Smooth muscle cell (in vitro differentiated cells): ENCODE measurements around the gene MRRF. TPM values are rescaled to one million over a fixed set of nuclear protein-coding genes. Genes with fewer than 3 reads are reported as not detected.

Source experiments
- DNase-seq: peaks from one replicate; lab custom pipeline; 2025; ENCODE audit not compliant: unreplicated experiment; lab: John Stamatoyannopoulos, UW
- H2AFZ ChIP-seq: fragments of 200-600 bp; sonication (generic); 2 replicates; pipeline ENCODE4 v1.6.0; 2016; ENCODE audit warnings: antibody characterized with exemption, low read depth, mild to moderate bottlenecking
- H3F3A ChIP-seq: fragments of 200-600 bp; sonication (generic); 2 replicates; pipeline ENCODE4 v1.6.0; 2017; ENCODE audit warnings: antibody characterized with exemption, low read depth
- H3K27ac ChIP-seq: fragments of 200-600 bp; sonication (generic); 2 replicates; pipeline ENCODE4 v1.5.1; 2016; ENCODE audit warnings: low read depth, mild to moderate bottlenecking
- H3K27me3 ChIP-seq: fragments of 200-600 bp; sonication (generic); 2 replicates; pipeline ENCODE4 v1.6.1; 2016; ENCODE audit warnings: low read depth, mild to moderate bottlenecking
- H3K36me3 ChIP-seq: fragments of 200-600 bp; sonication (generic); 2 replicates; pipeline ENCODE4 v1.5.1; 2016; ENCODE audit warnings: low read depth
- H3K4me1 ChIP-seq: fragments of 200-600 bp; sonication (generic); 2 replicates; pipeline ENCODE4 v1.5.1; 2016; ENCODE audit warnings: low read depth
- H3K4me2 ChIP-seq: fragments of 200-600 bp; sonication (generic); 2 replicates; pipeline ENCODE4 v1.6.0; 2016; ENCODE audit warnings: mild to moderate bottlenecking
- H3K4me3 ChIP-seq: fragments of 200-600 bp; sonication (generic); 2 replicates; pipeline ENCODE4 v1.5.1; 2016; ENCODE audit warnings: mild to moderate bottlenecking
- H3K79me2 ChIP-seq: fragments of 200-600 bp; sonication (generic); 2 replicates; pipeline ENCODE4 v1.6.0; 2016; ENCODE audit warnings: low read depth, mild to moderate bottlenecking
- H3K9ac ChIP-seq: fragments of 200-600 bp; sonication (generic); 2 replicates; pipeline ENCODE4 v1.6.0; 2016; ENCODE audit warnings: low read depth
- H3K9me3 ChIP-seq: fragments of 200-600 bp; sonication (generic); replicated peaks from 2 replicates; pipeline ENCODE4 v1.5.1; 2016; ENCODE audit warnings: low read depth
- H4K20me1 ChIP-seq: fragments of 200-600 bp; sonication (generic); 2 replicates; pipeline ENCODE4 v1.6.0; 2016; ENCODE audit warnings: low read depth
- CTCF ChIP-seq: fragments of 200-600 bp; sonication (generic); IDR thresholded peaks from 2 replicates; pipeline ENCODE4 v1.5.1; 2017; ENCODE audit warnings: borderline replicate concordance, mild to moderate bottlenecking, antibody characterized with exemption; ENCODE audit not compliant: insufficient read depth, poor library complexity, severe bottlenecking
- WGBS: methylation state at CpG from one replicate; pipeline ENCODE4 v1.1.7; 2016; ENCODE audit warnings: low lambda C conversion rate; 5-methylcytosine and 5-hydroxymethylcytosine counted together
- polyA plus RNA-seq: library from polyadenylated mRNA; unstranded; fragments of >200 nt; fragmentation: Nextera tagmentation; extraction: Ambion mirVana; gene quantifications from 2 replicates; pipeline ENCODE4 v1.2.1, GENCODE V29; 2016
- total RNA-seq: library from RNA; depleted of rRNA; stranded (reverse); fragments of >200 nt; gene quantifications from 2 replicates; pipeline ENCODE4 v1.2.3, GENCODE V29; 2014

MRRF gene
- total and polyA plus RNA-seq, 2 experiments from 2014 or later, result 8.4 to 28.1 TPM

- TF ChIP-seq CTCF, result no peak
- H2AFZ ChIP-seq, result no peak overlapping the region
- no peaks in the 10 kb centered on the region for H3K9me3 ChIP-seq
- H3K9ac ChIP-seq, result no peak overlapping the region
- H3K27me3 ChIP-seq, result peaks cover 99% of the 10 kb centered on the region
- H4K20me1 ChIP-seq, result no peaks in the 10 kb centered on the region
- H3K36me3 ChIP-seq, result no peaks in the 10 kb centered on the region
- H3K27ac ChIP-seq, result no peak overlapping the region
- H3K4me3 ChIP-seq, result no peak overlapping the region
- 4% methylated on average over 10 of the region's 10 CpGs for WGBS
- DNase-seq, result no peak
- H3K79me2 ChIP-seq, result no peaks in the 10 kb centered on the region
- peak overlapping the region; percentile 94 for H3K4me2 ChIP-seq
- H3F3A ChIP-seq, result no peaks in the 10 kb centered on the region
- peaks cover 11% of the 10 kb centered on the region for H3K4me1 ChIP-seq
These were observed 37.1 kb upstream of the MRRF start for GRCh38 chr9:122227575-122227900.

DNA sequence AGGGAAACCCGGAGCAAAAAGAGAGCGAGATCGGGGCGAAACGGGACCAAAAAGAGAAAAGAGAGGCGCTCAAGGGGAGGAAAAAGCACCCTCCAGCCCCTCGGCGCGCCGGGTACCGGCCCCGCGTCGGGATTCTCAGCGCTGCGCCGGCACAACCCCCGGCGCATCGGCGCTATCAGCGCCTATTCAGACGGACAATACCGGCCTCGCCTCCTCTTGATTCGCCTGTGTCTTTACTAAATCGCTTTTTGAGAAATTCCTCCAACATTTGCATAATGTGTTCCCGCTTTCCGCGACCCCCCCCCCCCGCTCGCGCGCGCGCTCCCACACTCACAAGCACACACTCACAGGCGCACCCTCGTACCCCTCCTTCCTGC lies 36.5 kb upstream of the MRRF start:
- H3K27me3 ChIP-seq, result peaks cover 97% of the 10 kb centered on the region
- no peaks in the 10 kb centered on the region for H3K36me3 ChIP-seq
- peaks cover 11% of the 10 kb centered on the region for H3K4me1 ChIP-seq
- no peak overlapping the region for H3K27ac ChIP-seq
- no peaks in the 10 kb centered on the region for H4K20me1 ChIP-seq
- WGBS, result 2% methylated on average over 34 of the region's 38 CpGs
- H3K4me3 ChIP-seq, result peak overlapping the region; percentile 48
- H3K9me3 ChIP-seq, result no peaks in the 10 kb centered on the region
- TF ChIP-seq CTCF, result no peak
- H3F3A ChIP-seq, result no peaks in the 10 kb centered on the region
- H2AFZ ChIP-seq, result no peak overlapping the region
- H3K79me2 ChIP-seq, result no peaks in the 10 kb centered on the region
- H3K4me2 ChIP-seq, result peak overlapping the region; percentile 94
- DNase-seq, result no peak
- no peak overlapping the region for H3K9ac ChIP-seq

- Histone ChIP-seq H2AFZ (no peak within 1 kb of the TSS), H3K27me3 (peaks cover 94% of the 10 kb centered on the region), H3K4me3 (peak within 1 kb of the TSS; percentile 48), H3K4me1 (peaks cover 11% of the 10 kb centered on the region), H3K36me3 (no peaks in the 10 kb centered on the region), H3K9ac (no peak within 1 kb of the TSS), H3K79me2 (no peaks in the 10 kb centered on the region), H3K27ac (no peak within 1 kb of the TSS), H3F3A (no peaks in the 10 kb centered on the region), H4K20me1 (no peaks in the 10 kb centered on the region), H3K4me2 (peak within 1 kb of the TSS; percentile 94), H3K9me3 (no peaks in the 10 kb centered on the region)
- peak; percentile 24 for DNase-seq
- WGBS, result 5% methylated on average over 39 of the region's 70 CpGs
- no peak for TF ChIP-seq CTCF
These were observed 35.9 kb upstream of the MRRF start, which contains the start of gene LHX6 for GRCh38 chr9:122228568-122229484. LHX6 (minus strand) TSS chr9:122228957; CDS start chr9:122228740, 217 bp downstream.

- Histone ChIP-seq H3K79me2 (no peaks in the 10 kb centered on the region), H3K36me3 (no peaks in the 10 kb centered on the region), H3K9ac (no peak overlapping the region), H3K9me3 (no peaks in the 10 kb centered on the region), H3K4me1 (peaks cover 11% of the 10 kb centered on the region), H3K27me3 (peaks cover 94% of the 10 kb centered on the region), H4K20me1 (no peaks in the 10 kb centered on the region), H3K4me2 (peak overlapping the region; percentile 94), H2AFZ (no peak overlapping the region), H3F3A (no peaks in the 10 kb centered on the region), H3K4me3 (no peak overlapping the region), H3K27ac (no peak overlapping the region)
- TF ChIP-seq CTCF, result no peak
- DNase-seq, result no peak
- 59% methylated on average over 4 of the region's 4 CpGs for whole genome bisulfite sequencing
These were observed 35.2 kb upstream of the MRRF start for GRCh38 chr9:122229485-122229837.
